ENCODE data around the gene DOK6. TPM values are rescaled to one million over a fixed set of nuclear protein-coding genes. Genes with fewer than 3 reads are reported as not detected.

The DOK6 gene
- total RNA-seq (2013; cell fraction: nucleolus; rRNA removed): 0.05 and 0.08 TPM in 2 replicates
- total RNA-seq (2014; rRNA removed): not detected in 2 replicates
- total RNA-seq (2014; rRNA removed; fragmentation: Illumina TruSeq; extraction: Trizol): not detected in 2 replicates
- total RNA-seq (2021): not detected in 2 replicates
- polyA plus RNA-seq (2011; ENCODE audit: low read depth): 0.20 TPM
- polyA plus RNA-seq (2011; rRNA removed): not detected in 2 replicates
- not detected in 2 replicates for polyA plus RNA-seq (2011; cell fraction: cytosol; rRNA removed)
- not detected in 2 replicates for polyA plus RNA-seq (2011; cell fraction: nucleus; rRNA removed)
- polyA plus RNA-seq (2012): 0.30 and 0.39 TPM in 2 replicates
- 0.01 TPM in 1 of 2 replicates, not detected in the other for polyA plus RNA-seq (2014; fragmentation: Illumina TruSeq; extraction: Trizol)
- under 1 TPM; 0.04 to 0.05 TPM for polyA plus RNA-seq (2014; fragmentation: Nextera tagmentation; extraction: Ambion mirVana)
- 0.01 TPM in 1 of 2 replicates, not detected in the other for polyA plus RNA-seq (2014; rRNA removed)
- polyA plus RNA-seq (2016; fragmentation: Nextera tagmentation; extraction: Ambion mirVana): under 1 TPM; 0.05 to 0.09 TPM
- not detected in 2 replicates for polyA minus RNA-seq (2011; rRNA and poly(A)+ RNA removed)
- polyA minus RNA-seq (2011; cell fraction: cytosol; rRNA and poly(A)+ RNA removed): not detected in 2 replicates
- polyA minus RNA-seq (2011; cell fraction: nucleus; rRNA and poly(A)+ RNA removed): not detected in 2 replicates
- percentile 7 among the genes with signal in this experiment for Bru-seq, nascent RNA
- percentile 6 among the genes with signal in this experiment for BruChase-seq, experiment 1, labeled RNA remaining after a 6-hour chase
- BruChase-seq, experiment 2, labeled RNA remaining after a 2-hour chase: percentile 5 among the genes with signal in this experiment
- long read RNA-seq, experiment 1: 0 reads
- long read RNA-seq, experiment 2, partial matches to known transcripts: 0 of 1 reads
- long read RNA-seq, experiment 2, other reads (novel, unspliced or antisense): 1 of 1 reads

DNA sequence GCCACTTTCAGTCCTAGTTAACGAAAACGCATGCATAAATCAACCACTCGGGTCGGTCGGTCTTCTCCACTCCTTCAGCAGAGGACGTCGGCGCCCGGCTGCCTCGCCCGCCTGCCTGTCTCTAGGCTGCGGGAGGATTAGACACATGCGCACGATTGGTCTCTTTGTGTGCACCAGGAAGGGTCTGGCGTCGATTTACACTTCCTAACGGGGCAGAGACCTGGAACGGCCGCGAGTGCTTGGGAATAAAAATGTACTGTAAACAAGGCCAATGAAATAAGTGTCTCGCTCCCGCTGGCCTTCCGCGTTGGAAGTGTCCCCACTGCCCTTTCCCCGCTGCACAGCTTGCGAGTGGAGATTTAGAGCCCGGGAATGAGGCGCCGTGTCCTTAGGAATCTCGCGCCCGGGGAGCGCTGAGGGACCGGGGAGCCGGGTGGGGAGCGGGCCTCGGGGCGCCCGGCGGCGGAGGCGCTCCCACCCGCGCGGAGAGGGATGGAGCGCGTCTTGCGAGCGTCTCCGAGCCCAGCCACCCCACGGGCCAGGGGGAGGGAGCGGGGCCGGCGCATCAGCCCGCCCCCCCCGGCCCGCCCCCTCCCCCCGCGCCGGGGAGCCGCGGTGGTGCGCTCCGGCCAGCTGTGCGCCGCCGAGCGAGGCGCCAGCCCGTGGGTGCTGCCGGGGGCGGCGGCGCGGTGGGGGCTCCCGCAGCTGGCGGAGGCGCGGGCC is at the start of gene DOK6:
TSS of gene DOK6 (plus strand) at position 636 of the 723 bp plus-strand sequence.
- in situ Hi-C loops (cut with MboI): no loop called here
- Histone ChIP-seq H3K9me3 (replicated peaks; ENCODE audit: control insufficient read depth, insufficient read depth, low read length) (no peaks in the 10 kb centered on the region; the same call in 2 of the 3 replicates), H3K4me1 (ENCODE audit: control insufficient read depth, insufficient read depth, low read length) (no peaks in the 10 kb centered on the region), H3K4me3 (no peak within 1 kb of the TSS), H3K9ac (ENCODE audit: control insufficient read depth, insufficient read depth, low read length) (no peak within 1 kb of the TSS), H4K20me1 (ENCODE audit: control insufficient read depth, insufficient read depth) (no peaks in the 10 kb centered on the region), H3K36me3 (ENCODE audit: control insufficient read depth in 2 of 2, insufficient read depth in 2 of 2, low read length in 1 of 2) (no peaks in the 10 kb centered on the region), H2AFZ (ENCODE audit: control insufficient read depth, low read depth, low read length) (no peak within 1 kb of the TSS), H3K27me3 (replicated peaks in 1 of 2; ENCODE audit: control insufficient read depth in 2 of 2, insufficient read depth in 2 of 2, low read length in 1 of 2) (peaks cover 1 to 6% of the 10 kb centered on the region in 2 experiments; a peak in 2 of 4 replicates), H3K4me2 (ENCODE audit: control insufficient read depth, insufficient read depth) (no peak within 1 kb of the TSS), H3K27ac (ENCODE audit: control insufficient read depth, insufficient read depth) (no peak within 1 kb of the TSS), H3K79me2 (ENCODE audit: control insufficient read depth, insufficient read depth, low read length) (no peaks in the 10 kb centered on the region)
- no TSS peak for BruUV-seq (replicated peaks)
- ChIA-PET RAD21 (ENCODE audit: unreplicated experiment) (no interaction called here), CTCF (no interaction called here), POLR2A (no interaction called here), SMC1A (ENCODE audit: uncharacterized antibody, unreplicated experiment) (no interaction called here)
- ATAC-seq: no peak
- TF ChIP-seq BCL11A (IDR thresholded peaks at IDR 0.05; ENCODE audit: low read depth, low read length) (no peak), SUZ12 (IDR thresholded peaks at IDR 0.05; ENCODE audit: unreplicated experiment) (peak; percentile 51)
- intact Hi-C loops (cut with micrococcal nuclease; ENCODE audit: unreplicated experiment): no loop called here
- no peak for DNase-seq (ENCODE audit: low read depth, low spot score)
- WGBS (ENCODE audit: insufficient coverage, insufficient replicate concordance, low lambda C conversion rate, missing lambda C conversion rate): 19% methylated on average over 32 of the region's 79 CpGs
- no peak for FAIRE-seq

DNA sequence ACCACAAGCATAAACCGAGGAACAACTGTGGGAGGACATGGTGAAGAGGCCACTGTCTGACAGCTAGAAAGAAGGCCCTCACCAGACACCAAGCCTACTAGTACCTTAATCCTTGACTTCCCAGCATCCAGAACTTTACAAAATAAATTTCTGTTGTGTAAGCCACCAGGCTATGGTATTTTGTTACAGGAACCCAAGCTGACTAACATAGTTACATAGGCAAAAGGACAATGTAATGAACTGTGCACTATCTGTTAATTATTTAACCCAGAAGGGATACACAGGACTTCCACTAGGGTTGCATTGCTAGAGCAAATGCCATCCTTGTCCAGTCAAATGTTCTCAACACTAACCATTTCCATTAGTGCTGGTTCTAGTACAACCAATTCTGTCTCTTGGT is 47.7 kb upstream of the DOK6 start:
- BruUV-seq (replicated peaks): no TSS peak
- intact Hi-C loops (cut with micrococcal nuclease; ENCODE audit: unreplicated experiment): no loop called here
- no peaks in the 10 kb centered on the region for H3K27me3 ChIP-seq (replicated peaks in 1 of 2; ENCODE audit: control insufficient read depth in 2 of 2, insufficient read depth in 2 of 2, low read length in 1 of 2)
- H3K4me1 ChIP-seq (ENCODE audit: control insufficient read depth, insufficient read depth, low read length): no peaks in the 10 kb centered on the region
- DNase-seq (ENCODE audit: low read depth, low spot score) (no peak), ATAC-seq (no peak), FAIRE-seq (no peak)
- H3K36me3 ChIP-seq (ENCODE audit: control insufficient read depth in 2 of 2, insufficient read depth in 2 of 2, low read length in 1 of 2): no peaks in the 10 kb centered on the region
- ChIA-PET RAD21 (ENCODE audit: unreplicated experiment) (no interaction called here), CTCF (no interaction called here), SMC1A (ENCODE audit: uncharacterized antibody, unreplicated experiment) (no interaction called here), POLR2A (no interaction called here)
- H3K9me3 ChIP-seq (replicated peaks; ENCODE audit: control insufficient read depth, insufficient read depth, low read length): no peaks in the 10 kb centered on the region
- in situ Hi-C loops (cut with MboI): no loop called here
- no peak overlapping the region for H3K4me2 ChIP-seq (ENCODE audit: control insufficient read depth, insufficient read depth)
- H4K20me1 ChIP-seq (ENCODE audit: control insufficient read depth, insufficient read depth): no peaks in the 10 kb centered on the region
- no peak overlapping the region for H3K9ac ChIP-seq (ENCODE audit: control insufficient read depth, insufficient read depth, low read length)
- H2AFZ ChIP-seq (ENCODE audit: control insufficient read depth, low read depth, low read length): no peak overlapping the region
- H3K79me2 ChIP-seq (ENCODE audit: control insufficient read depth, insufficient read depth, low read length): no peaks in the 10 kb centered on the region
- no peak overlapping the region for H3K27ac ChIP-seq (ENCODE audit: control insufficient read depth, insufficient read depth)
- no peak overlapping the region for H3K4me3 ChIP-seq
- 0% methylated on average over 1 of the region's 1 CpG for WGBS (ENCODE audit: insufficient coverage, insufficient replicate concordance, low lambda C conversion rate, missing lambda C conversion rate)
- no peak for TF ChIP-seq PML (IDR thresholded peaks at IDR 0.05; ENCODE audit: low read length)
- no peak for TF ChIP-seq CREM (IDR thresholded peaks at IDR 0.05; ENCODE audit: low read depth)
- TF ChIP-seq SP1 (IDR thresholded peaks at IDR 0.05; ENCODE audit: low read depth, low read length): no peak
- TF ChIP-seq HCFC1 (IDR thresholded peaks at IDR 0.05; ENCODE audit: low read length): no peak
- TF ChIP-seq ZNF274 (IDR thresholded peaks at IDR 0.05; ENCODE audit: insufficient read depth, insufficient read length): no peak
- no peak for TF ChIP-seq SUPT20H (IDR thresholded peaks at IDR 0.05; ENCODE audit: borderline replicate concordance, control insufficient read depth, low read depth, low read length)
- no peak for TF ChIP-seq MYC (IDR thresholded peaks at IDR 0.05; ENCODE audit: insufficient read depth, insufficient read length, insufficient replicate concordance, low read length, severe bottlenecking)
- no peak for TF ChIP-seq POLR2AphosphoS2 (IDR thresholded peaks at IDR 0.05; ENCODE audit: low read depth, low read length)
- TF ChIP-seq HDAC6 (IDR thresholded peaks at IDR 0.05; ENCODE audit: unreplicated experiment): no peak
- TF ChIP-seq NFYA (IDR thresholded peaks at IDR 0.05; ENCODE audit: borderline replicate concordance, low read depth, low read length): no peak
- no peak for TF ChIP-seq GABPA (IDR thresholded peaks at IDR 0.05; ENCODE audit: low read depth)
- no peak for TF ChIP-seq NR2F1 (conservative IDR thresholded peaks at IDR 0.05)
